ENCODE data around the gene KNDC1.

The KNDC1 gene

DNA sequence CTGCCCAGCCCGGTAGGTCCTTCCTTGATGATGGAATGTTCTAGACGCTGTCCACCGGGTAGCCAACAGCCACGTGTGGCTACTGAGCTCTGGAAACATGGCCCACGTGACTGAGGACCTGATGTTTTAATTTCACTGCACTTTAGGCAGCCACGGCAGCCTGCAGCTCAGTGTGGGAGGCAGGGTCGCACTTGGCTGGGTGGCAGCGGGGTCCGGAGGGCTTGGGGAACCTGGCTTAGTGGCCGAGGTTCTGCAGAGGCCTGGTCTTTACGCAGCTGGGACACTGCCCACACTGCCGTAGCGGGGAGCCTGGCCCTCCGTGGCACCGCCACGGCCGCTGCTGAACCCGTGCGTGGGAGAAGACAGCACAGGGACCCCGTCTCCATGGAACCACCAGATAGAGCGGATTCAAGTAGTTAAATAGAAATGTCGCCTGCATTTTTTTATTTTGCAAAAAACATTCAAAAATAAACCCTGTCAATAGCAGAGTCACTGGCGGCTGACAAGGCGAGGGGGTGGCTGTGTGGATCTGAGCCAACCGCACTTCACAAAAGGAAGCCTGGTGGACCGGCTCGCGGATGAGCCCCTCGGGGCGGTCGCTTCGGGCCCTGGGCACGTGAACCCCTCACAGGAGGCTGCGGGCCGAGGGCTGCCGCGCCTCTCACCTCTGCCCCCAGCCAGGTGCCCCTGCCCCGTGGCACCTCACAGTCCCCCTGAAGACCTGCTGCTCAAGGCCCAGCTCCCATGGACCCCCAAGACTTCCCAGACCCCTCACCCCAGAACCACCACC, 44.4 kb downstream of the KNDC1 start:
- no peak for DNase-seq (ENCODE audit: low read depth in 1 of 2, low spot score in 1 of 2)
- Histone ChIP-seq H3K27ac (replicated peaks) (no peak overlapping the region), H3K27me3 (ENCODE audit: insufficient read depth, poor library complexity, severe bottlenecking) (no peaks in the 10 kb centered on the region), H3K4me3 (replicated peaks; ENCODE audit: insufficient read depth, low read length) (no peak overlapping the region)
- TF ChIP-seq, protein P1, sequence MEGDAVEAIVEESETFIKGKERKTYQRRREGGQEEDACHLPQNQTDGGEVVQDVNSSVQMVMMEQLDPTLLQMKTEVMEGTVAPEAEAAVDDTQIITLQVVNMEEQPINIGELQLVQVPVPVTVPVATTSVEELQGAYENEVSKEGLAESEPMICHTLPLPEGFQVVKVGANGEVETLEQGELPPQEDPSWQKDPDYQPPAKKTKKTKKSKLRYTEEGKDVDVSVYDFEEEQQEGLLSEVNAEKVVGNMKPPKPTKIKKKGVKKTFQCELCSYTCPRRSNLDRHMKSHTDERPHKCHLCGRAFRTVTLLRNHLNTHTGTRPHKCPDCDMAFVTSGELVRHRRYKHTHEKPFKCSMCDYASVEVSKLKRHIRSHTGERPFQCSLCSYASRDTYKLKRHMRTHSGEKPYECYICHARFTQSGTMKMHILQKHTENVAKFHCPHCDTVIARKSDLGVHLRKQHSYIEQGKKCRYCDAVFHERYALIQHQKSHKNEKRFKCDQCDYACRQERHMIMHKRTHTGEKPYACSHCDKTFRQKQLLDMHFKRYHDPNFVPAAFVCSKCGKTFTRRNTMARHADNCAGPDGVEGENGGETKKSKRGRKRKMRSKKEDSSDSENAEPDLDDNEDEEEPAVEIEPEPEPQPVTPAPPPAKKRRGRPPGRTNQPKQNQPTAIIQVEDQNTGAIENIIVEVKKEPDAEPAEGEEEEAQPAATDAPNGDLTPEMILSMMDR (IDR thresholded peaks at IDR 0.05; ENCODE audit: insufficient read depth, low read length): no peak
- TF ChIP-seq, protein P2, sequence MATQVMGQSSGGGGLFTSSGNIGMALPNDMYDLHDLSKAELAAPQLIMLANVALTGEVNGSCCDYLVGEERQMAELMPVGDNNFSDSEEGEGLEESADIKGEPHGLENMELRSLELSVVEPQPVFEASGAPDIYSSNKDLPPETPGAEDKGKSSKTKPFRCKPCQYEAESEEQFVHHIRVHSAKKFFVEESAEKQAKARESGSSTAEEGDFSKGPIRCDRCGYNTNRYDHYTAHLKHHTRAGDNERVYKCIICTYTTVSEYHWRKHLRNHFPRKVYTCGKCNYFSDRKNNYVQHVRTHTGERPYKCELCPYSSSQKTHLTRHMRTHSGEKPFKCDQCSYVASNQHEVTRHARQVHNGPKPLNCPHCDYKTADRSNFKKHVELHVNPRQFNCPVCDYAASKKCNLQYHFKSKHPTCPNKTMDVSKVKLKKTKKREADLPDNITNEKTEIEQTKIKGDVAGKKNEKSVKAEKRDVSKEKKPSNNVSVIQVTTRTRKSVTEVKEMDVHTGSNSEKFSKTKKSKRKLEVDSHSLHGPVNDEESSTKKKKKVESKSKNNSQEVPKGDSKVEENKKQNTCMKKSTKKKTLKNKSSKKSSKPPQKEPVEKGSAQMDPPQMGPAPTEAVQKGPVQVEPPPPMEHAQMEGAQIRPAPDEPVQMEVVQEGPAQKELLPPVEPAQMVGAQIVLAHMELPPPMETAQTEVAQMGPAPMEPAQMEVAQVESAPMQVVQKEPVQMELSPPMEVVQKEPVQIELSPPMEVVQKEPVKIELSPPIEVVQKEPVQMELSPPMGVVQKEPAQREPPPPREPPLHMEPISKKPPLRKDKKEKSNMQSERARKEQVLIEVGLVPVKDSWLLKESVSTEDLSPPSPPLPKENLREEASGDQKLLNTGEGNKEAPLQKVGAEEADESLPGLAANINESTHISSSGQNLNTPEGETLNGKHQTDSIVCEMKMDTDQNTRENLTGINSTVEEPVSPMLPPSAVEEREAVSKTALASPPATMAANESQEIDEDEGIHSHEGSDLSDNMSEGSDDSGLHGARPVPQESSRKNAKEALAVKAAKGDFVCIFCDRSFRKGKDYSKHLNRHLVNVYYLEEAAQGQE (IDR thresholded peaks at IDR 0.05; ENCODE audit: insufficient replicate concordance, low read depth): no peak
- TF ChIP-seq SPI1 (IDR thresholded peaks at IDR 0.05; ENCODE audit: borderline replicate concordance, low read depth) (no peak), GABPA (IDR thresholded peaks at IDR 0.05; ENCODE audit: low read depth) (no peak), POLR2AphosphoS5 (IDR thresholded peaks at IDR 0.05; ENCODE audit: low read depth) (no peak)

DNA sequence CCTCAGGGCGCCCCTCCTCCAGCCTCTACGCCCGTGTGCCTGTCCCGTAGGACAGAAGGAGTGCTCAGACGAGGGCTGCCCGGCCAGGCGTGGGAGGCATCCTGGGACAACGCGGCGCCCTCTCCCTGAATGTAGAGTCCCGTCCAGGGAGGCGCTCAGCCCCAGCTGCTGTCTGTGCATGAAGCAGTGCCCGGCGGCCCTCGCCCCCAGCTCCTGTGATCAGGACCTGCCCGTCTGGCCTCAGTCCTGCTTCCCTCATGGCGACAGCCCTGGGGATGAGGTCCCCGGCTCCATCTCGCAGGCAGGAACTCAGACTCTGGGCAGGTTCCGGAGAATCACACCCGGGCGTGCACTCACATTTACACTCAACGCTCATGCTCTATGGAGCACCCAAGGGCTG, 45.1 kb downstream of the KNDC1 start:
- Histone ChIP-seq H3K27me3 (ENCODE audit: insufficient read depth, poor library complexity, severe bottlenecking) (no peaks in the 10 kb centered on the region), H3K4me3 (replicated peaks; ENCODE audit: insufficient read depth, low read length) (no peak overlapping the region), H3K27ac (replicated peaks) (no peak overlapping the region)
- no peak for DNase-seq (ENCODE audit: low read depth in 1 of 2, low spot score in 1 of 2)
- TF ChIP-seq, protein P1 (IDR thresholded peaks at IDR 0.05; ENCODE audit: insufficient read depth, low read length): no peak
- TF ChIP-seq, protein P2 (IDR thresholded peaks at IDR 0.05; ENCODE audit: insufficient replicate concordance, low read depth): no peak
- TF ChIP-seq POLR2AphosphoS5 (IDR thresholded peaks at IDR 0.05; ENCODE audit: low read depth): no peak
- TF ChIP-seq SPI1 (IDR thresholded peaks at IDR 0.05; ENCODE audit: borderline replicate concordance, low read depth): no peak
- no peak for TF ChIP-seq GABPA (IDR thresholded peaks at IDR 0.05; ENCODE audit: low read depth)

DNA sequence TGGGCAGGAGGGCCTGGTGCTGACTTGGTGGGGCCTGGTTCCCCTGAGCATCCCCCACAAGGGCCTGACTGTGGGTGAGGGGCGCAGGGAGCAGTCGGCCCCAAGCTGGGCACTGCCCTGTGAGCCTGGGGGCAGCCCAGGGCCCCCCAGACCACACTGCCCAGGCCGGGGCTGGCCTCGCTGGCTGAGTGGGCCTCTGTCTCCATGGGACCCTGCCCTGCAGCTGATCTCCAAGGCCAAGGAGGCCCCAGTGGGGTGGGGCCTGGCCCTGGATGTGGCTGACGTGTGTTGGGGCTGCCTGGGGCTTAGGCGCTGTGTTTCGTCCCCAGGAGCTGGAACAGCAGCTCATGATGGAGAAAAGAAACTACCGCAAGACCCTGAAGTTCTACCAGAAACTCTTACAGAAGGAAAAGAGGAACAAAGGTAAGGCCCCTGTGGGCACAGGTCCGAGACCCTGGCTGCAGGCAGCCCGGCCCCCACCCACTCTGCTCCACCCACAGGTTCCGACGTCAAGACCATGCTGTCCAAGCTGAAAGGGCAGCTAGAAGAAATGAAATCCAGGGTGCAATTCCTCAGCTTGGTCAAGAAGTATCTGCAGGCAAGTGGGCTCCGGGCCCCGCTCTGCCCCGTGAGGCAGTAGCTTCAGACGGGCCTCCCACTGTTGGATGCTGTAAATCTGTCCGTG, 46.5 kb downstream of the KNDC1 start:
- H3K27me3 ChIP-seq (ENCODE audit: insufficient read depth, poor library complexity, severe bottlenecking): no peaks in the 10 kb centered on the region
- DNase-seq (ENCODE audit: low read depth in 1 of 2, low spot score in 1 of 2): no peak
- no peak overlapping the region for H3K4me3 ChIP-seq (replicated peaks; ENCODE audit: insufficient read depth, low read length)

More for the DNA sequence above, 46.5 kb downstream of the KNDC1 start:
- TF ChIP-seq SPI1 (IDR thresholded peaks at IDR 0.05; ENCODE audit: borderline replicate concordance, low read depth): no peak
- TF ChIP-seq, protein P1 (IDR thresholded peaks at IDR 0.05; ENCODE audit: insufficient read depth, low read length): no peak
- TF ChIP-seq POLR2AphosphoS5 (IDR thresholded peaks at IDR 0.05; ENCODE audit: low read depth): no peak
- TF ChIP-seq GABPA (IDR thresholded peaks at IDR 0.05; ENCODE audit: low read depth): no peak
- TF ChIP-seq, protein P2 (IDR thresholded peaks at IDR 0.05; ENCODE audit: insufficient replicate concordance, low read depth): no peak
- H3K27ac ChIP-seq (replicated peaks): no peak overlapping the region
